Muscle of leg (tissue), 16 donors: ENCODE data around the gene ZNF91. TPM values are rescaled to one million over a fixed set of nuclear protein-coding genes. Genes with fewer than 3 reads are reported as not detected.
"Not testable (repeated sequence)": the region's sequence is repeated elsewhere in the genome, so short reads cannot be mapped to it uniquely, and the experiment has no call there.

Experiments
- DNase-seq: peaks from one replicate; pipeline ENCODE4 v3.0.0; 2013
- H3K27ac ChIP-seq: one replicate; pipeline ENCODE4 v1.5.1; 2013; ENCODE audit warnings: mild to moderate bottlenecking, low read length, control low read depth
- H3K27me3 ChIP-seq: one replicate; pipeline ENCODE4 v1.6.1; 2013; ENCODE audit warnings: low read length; ENCODE audit not compliant: control insufficient read depth, insufficient read depth
- H3K36me3 ChIP-seq: one replicate; pipeline ENCODE4 v1.6.1; 2013; ENCODE audit warnings: low read length; ENCODE audit not compliant: control insufficient read depth, insufficient read depth
- H3K4me1 ChIP-seq: one replicate; pipeline ENCODE4 v1.6.1; 2013; ENCODE audit warnings: low read length; ENCODE audit not compliant: control insufficient read depth, insufficient read depth
- H3K4me3 ChIP-seq: one replicate; pipeline ENCODE4 v1.5.1; 2013; ENCODE audit warnings: low read length, control low read depth
- H3K9me3 ChIP-seq: replicated peaks from 2 replicates; pipeline ENCODE4 v1.6.1; 2013; ENCODE audit warnings: low read depth, low read length; ENCODE audit not compliant: control insufficient read depth
- WGBS: methylation state at CpG from one replicate; pipeline ENCODE4 v1.1.5; 2013; ENCODE audit warnings: missing lambda C conversion rate; ENCODE audit not compliant: insufficient coverage; 5-methylcytosine and 5-hydroxymethylcytosine counted together
- long read RNA-seq, 11 donors: transcript quantifications; one replicate each; lab custom pipeline, GENCODE V29; 2026
- polyA plus RNA-seq, 8 donors: library from polyadenylated mRNA; unstranded; fragments of 120-200 nt; gene quantifications; one replicate each; pipeline versions ENCODE4 v1.2.1 to v1.2.3, GENCODE V29; 2013; ENCODE audit warnings: inconsistent platforms in 1 of 8, low replicate concordance in 1 of 8; ENCODE audit not compliant: insufficient read length in 8 of 8, insufficient read depth in 1 of 8
- total RNA-seq: library from RNA; stranded (reverse); fragments of 120-200 nt; gene quantifications from one replicate; pipeline ENCODE4 v1.2.4, GENCODE V29; 2013

The ZNF91 gene
- 68.4 TPM for total RNA-seq
- polyA plus RNA-seq, result 10 to 100 TPM; 22.6 to 36.2 (median 26.5) TPM
- long read RNA-seq, donor 1, full-length matches to known transcripts, result 9 of 9 reads
- long read RNA-seq, donor 1, partial matches to known transcripts, result 0 of 9 reads
- long read RNA-seq, donor 1, other reads (novel, unspliced or antisense), result 0 of 9 reads
- long read RNA-seq, donor 2, partial matches to known transcripts, result 0 of 1 reads
- long read RNA-seq, donor 2, other reads (novel, unspliced or antisense), result 0 of 1 reads
- long read RNA-seq, donor 3, full-length matches to known transcripts, result 14 of 14 reads
- long read RNA-seq, donor 3, partial matches to known transcripts, result 0 of 14 reads
- long read RNA-seq, donor 3, other reads (novel, unspliced or antisense), result 0 of 14 reads
- long read RNA-seq, donor 4, full-length matches to known transcripts, result 8 of 8 reads
- long read RNA-seq, donor 4, partial matches to known transcripts, result 0 of 8 reads
- long read RNA-seq, donor 4, other reads (novel, unspliced or antisense), result 0 of 8 reads
- long read RNA-seq, donor 5, full-length matches to known transcripts, result 20 of 20 reads
- long read RNA-seq, donor 5, partial matches to known transcripts, result 0 of 20 reads
- long read RNA-seq, donor 5, other reads (novel, unspliced or antisense), result 0 of 20 reads
- long read RNA-seq, donor 6, full-length matches to known transcripts, result 18 of 18 reads
- long read RNA-seq, donor 6, partial matches to known transcripts, result 0 of 18 reads
- long read RNA-seq, donor 6, other reads (novel, unspliced or antisense), result 0 of 18 reads
- long read RNA-seq, donor 7, full-length matches to known transcripts, result 11 of 11 reads
- long read RNA-seq, donor 7, partial matches to known transcripts, result 0 of 11 reads
- long read RNA-seq, donor 7, other reads (novel, unspliced or antisense), result 0 of 11 reads
- long read RNA-seq, donor 8, transcript ZNF91-210 (1 exons, 2,307 nt), result major isoform, 10 of 11 reads
- long read RNA-seq, donor 8, partial matches to known transcripts, result 0 of 11 reads
- long read RNA-seq, donor 8, other reads (novel, unspliced or antisense), result 0 of 11 reads
- long read RNA-seq, donor 9, full-length matches to known transcripts, result 12 of 12 reads
- long read RNA-seq, donor 9, partial matches to known transcripts, result 0 of 12 reads
- long read RNA-seq, donor 9, other reads (novel, unspliced or antisense), result 0 of 12 reads
- long read RNA-seq, donor 10, full-length matches to known transcripts, result 19 of 19 reads
- long read RNA-seq, donor 10, partial matches to known transcripts, result 0 of 19 reads
- long read RNA-seq, donor 10, other reads (novel, unspliced or antisense), result 0 of 19 reads
- long read RNA-seq, donor 11, full-length matches to known transcripts, result 16 of 16 reads
- long read RNA-seq, donor 11, partial matches to known transcripts, result 0 of 16 reads
- long read RNA-seq, donor 11, other reads (novel, unspliced or antisense), result 0 of 16 reads

- no peaks in the 10 kb centered on the region for H3K9me3 ChIP-seq
- peak; percentile 100 for DNase-seq
- 0% methylated on average over 28 of the region's 32 CpGs for WGBS
- H3K4me1 ChIP-seq, result peaks cover 11% of the 10 kb centered on the region
- peak within 1 kb of the TSS; percentile 97 for H3K27ac ChIP-seq
- peaks cover 11% of the 10 kb centered on the region for H3K36me3 ChIP-seq
- H3K27me3 ChIP-seq, result no peaks in the 10 kb centered on the region
- peak within 1 kb of the TSS; percentile 89 for H3K4me3 ChIP-seq
Measured at GRCh38 chr19:23395041-23395721, at the start of gene ZNF91. Gene ZNF91 (minus strand): TSS chr19:23395471. CDS start chr19:23395354, 117 bp downstream.

DNA sequence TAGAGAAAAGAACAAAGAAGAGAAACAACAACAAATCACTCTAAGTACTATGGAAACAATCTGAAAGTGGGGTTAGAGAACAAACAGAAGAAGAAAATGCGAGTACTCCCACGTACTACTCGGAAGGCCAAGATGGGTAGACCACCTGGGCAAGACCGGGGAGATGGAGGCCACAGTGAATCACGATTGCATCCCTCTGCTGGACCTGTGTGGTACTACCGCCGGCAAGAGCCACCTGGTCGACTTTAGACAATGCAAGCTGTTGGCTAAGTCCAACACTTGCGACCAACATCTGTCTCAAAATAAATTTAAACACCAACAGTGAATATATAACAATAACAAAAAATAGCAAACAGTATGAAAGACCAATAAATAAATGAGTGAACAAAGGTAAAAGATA, 45.5 kb upstream of the ZNF91 start:
- WGBS, result 38% methylated on average over 2 of the region's 9 CpGs
- Histone ChIP-seq H3K4me3 (no peak overlapping the region), H3K27ac (no peak overlapping the region), H3K4me1 (no peaks in the 10 kb centered on the region), H3K27me3 (no peaks in the 10 kb centered on the region), H3K9me3 (peaks cover 24% of the 10 kb centered on the region), H3K36me3 (no peaks in the 10 kb centered on the region)
- no peak for DNase-seq

DNA sequence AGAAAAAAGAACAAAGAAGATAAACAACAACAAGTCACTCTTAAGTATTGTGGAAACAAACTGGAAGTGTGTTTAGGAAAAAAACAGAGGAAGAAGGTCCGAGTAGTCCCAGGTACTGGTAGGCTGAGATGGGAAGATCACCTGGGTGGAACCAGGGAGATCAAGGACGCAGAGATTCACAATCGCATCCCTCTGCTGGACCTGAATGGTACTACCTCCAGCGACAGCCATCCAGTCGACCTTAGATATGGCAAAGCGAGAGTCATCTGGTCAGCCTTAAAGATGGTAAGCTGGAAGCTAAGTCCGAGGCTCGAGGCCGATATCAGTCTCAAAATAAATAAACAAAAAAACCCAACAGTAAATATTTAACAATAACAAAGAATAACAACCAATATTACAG, 44.9 kb upstream of the ZNF91 start:
- Histone ChIP-seq H3K27ac (no peak overlapping the region), H3K36me3 (no peaks in the 10 kb centered on the region), H3K4me1 (no peaks in the 10 kb centered on the region), H3K4me3 (no peak overlapping the region), H3K27me3 (no peaks in the 10 kb centered on the region), H3K9me3 (peaks cover 23% of the 10 kb centered on the region)
- no peak for DNase-seq
- 87% methylated on average over 4 of the region's 9 CpGs for WGBS

- Histone ChIP-seq H3K27me3 (no peaks in the 10 kb centered on the region), H3K27ac (no peak overlapping the region), H3K9me3 (peaks cover 23% of the 10 kb centered on the region), H3K4me3 (no peak overlapping the region), H3K4me1 (no peaks in the 10 kb centered on the region), H3K36me3 (no peaks in the 10 kb centered on the region)
- no peak for DNase-seq
- 87% methylated on average over 6 of the region's 8 CpGs for WGBS
Measured at GRCh38 chr19:23439623-23440022, 44.4 kb upstream of the ZNF91 start.

DNA sequence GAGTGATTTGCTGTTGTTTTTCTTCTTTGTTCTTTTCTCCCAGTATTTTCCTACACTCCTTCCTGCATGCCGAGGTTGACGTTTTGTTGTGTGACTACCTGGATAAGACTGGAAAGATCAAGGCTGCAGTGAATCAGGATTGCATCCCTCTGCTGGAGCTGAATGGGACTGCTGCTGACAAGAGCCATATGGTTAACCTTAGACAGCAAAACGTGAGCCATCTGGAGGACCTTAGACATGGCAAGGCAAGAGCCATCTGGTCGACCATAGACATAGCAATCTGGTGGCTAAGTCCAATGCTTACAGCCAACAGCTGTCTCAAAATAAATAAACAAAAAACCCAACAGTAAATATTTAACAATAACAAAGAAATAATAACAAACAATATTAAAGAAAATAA, 42.6 kb upstream of the ZNF91 start:
- Histone ChIP-seq H3K27me3 (no peaks in the 10 kb centered on the region), H3K27ac (no peak overlapping the region), H3K4me1 (no peaks in the 10 kb centered on the region), H3K9me3 (peaks cover 23% of the 10 kb centered on the region), H3K36me3 (no peaks in the 10 kb centered on the region), H3K4me3 (no peak overlapping the region)
- 79% methylated on average over 2 of the region's 4 CpGs for WGBS
- DNase-seq, result no peak

DNA sequence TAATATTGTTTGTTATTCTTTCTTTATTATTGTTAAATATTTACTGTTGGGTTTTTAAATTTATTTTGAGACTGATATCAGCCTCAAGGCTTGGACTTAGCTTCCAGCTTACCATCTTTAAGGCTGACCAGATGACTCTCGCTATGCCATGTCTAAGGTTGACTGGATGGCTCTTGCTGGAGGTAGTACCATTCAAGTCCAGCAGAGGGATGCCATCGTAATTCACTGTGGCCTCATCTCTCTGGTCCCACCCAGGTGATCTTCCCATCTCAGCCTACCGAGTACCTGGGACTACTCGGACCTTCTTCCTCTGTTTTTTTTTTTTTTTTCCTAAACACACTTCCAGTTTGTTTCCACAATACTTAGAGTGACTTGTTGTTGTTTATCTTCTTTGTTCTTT, 41.7 kb upstream of the ZNF91 start:
- no peak overlapping the region for H3K4me3 ChIP-seq
- no peaks in the 10 kb centered on the region for H3K4me1 ChIP-seq
- no peaks in the 10 kb centered on the region for H3K27me3 ChIP-seq
- H3K9me3 ChIP-seq, result peaks cover 20% of the 10 kb centered on the region
- no peak for DNase-seq
- no peak overlapping the region for H3K27ac ChIP-seq
- WGBS, result 76% methylated on average over 2 of the region's 4 CpGs
- H3K36me3 ChIP-seq, result no peaks in the 10 kb centered on the region

DNA sequence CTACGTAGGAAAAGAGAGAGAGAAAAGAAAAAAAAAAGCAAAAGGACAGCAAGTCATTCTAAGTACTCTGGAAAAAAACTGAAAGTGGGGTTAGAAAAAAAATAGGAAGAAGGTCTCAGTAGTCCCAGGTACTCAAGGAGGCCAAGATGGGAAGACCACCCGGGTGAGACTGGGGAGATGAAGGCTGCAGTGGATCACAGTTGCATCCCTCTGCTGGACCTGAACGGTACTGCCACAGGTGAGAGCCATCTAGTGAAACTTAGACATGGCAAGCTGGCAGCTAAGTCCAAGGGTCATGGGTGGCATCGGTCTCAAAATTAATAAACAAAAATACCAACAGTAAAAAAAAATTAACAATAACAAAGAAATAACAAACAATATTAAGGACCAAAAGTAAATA, 41.0 kb upstream of the ZNF91 start:
- H3K4me3 ChIP-seq, result no peak overlapping the region
- WGBS, result 76% methylated on average over 2 of the region's 4 CpGs
- H3K27ac ChIP-seq, result no peak overlapping the region
- no peaks in the 10 kb centered on the region for H3K36me3 ChIP-seq
- peaks cover 17% of the 10 kb centered on the region for H3K9me3 ChIP-seq
- DNase-seq, result no peak
- H3K27me3 ChIP-seq, result no peaks in the 10 kb centered on the region
- no peaks in the 10 kb centered on the region for H3K4me1 ChIP-seq

DNA sequence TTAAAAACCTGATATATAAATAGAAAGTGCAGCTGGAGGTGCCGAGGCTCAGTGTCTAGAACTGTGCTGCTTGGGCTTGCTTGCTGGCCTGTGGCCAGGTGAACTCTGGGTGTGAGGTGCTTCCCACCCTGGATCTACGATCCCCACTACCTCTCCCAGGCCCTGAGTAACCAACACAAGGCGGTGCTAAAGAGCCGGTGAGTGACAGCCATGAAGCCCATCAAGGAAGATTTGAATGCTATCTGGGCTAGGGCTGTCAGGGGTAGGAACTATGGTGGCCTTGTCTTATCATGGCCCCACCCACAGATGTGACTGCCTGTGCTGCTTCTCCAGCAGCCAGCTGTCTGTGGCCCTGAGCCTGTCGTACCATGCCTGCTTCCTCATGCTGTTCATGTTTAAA, 25.6 kb upstream of the ZNF91 start:
- Histone ChIP-seq H3K4me1 (no peaks in the 10 kb centered on the region), H3K4me3 (no peak overlapping the region), H3K9me3 (peaks cover under 1% of the 10 kb centered on the region), H3K36me3 (no peaks in the 10 kb centered on the region), H3K27me3 (no peaks in the 10 kb centered on the region), H3K27ac (no peak overlapping the region)
- WGBS, result 70% methylated on average over 3 of the region's 5 CpGs
- no peak for DNase-seq

- H3K4me1 ChIP-seq, DNase-seq, H3K9me3 ChIP-seq, H3K27ac ChIP-seq, H3K27me3 ChIP-seq, H3K36me3 ChIP-seq, H3K4me3 ChIP-seq: not testable (repeated sequence)
- whole genome bisulfite sequencing, result 93% methylated on average over 19 of the region's 38 CpGs
Measured at GRCh38 chr19:23419261-23419660, 24.0 kb upstream of the ZNF91 start.
